Lung (tissue), 12 donors: Measurements from ENCODE around the gene TMEM59L. TPM values are rescaled to one million over a fixed set of nuclear protein-coding genes. Genes with fewer than 3 reads are reported as not detected.

ENCODE experiments used
- ATAC-seq: fragments of 200-7000 bp; cut with Tn5 transposase; one replicate; pipeline ENCODE4 v1.9.1; 2020; ENCODE audit warnings: moderate number of reproducible peaks; ENCODE audit not compliant: insufficient read depth, low FRiP score
- DNase-seq, 3 donors: peaks; one replicate each; pipeline ENCODE4 v3.0.0-alpha.2; 2013 to 2017
- H3K27ac ChIP-seq, 2 donors: one replicate each; pipeline ENCODE4 v1.5.1; 2013; ENCODE audit warnings: mild to moderate bottlenecking in 2 of 2, moderate library complexity in 2 of 2, control low read depth in 1 of 2, inconsistent platforms in 1 of 2, low read depth in 1 of 2, low read length in 1 of 2
- H3K27me3 ChIP-seq, 3 donors: one replicate each; pipeline ENCODE4 v1.5.1; 2013; ENCODE audit warnings: low read length in 2 of 3; ENCODE audit not compliant: control insufficient read depth in 3 of 3, insufficient read depth in 3 of 3
- H3K36me3 ChIP-seq, 4 donors: one replicate each; pipeline ENCODE4 v1.5.1; 2013; ENCODE audit warnings: low read length in 4 of 4, mild to moderate bottlenecking in 1 of 4, moderate library complexity in 1 of 4; ENCODE audit not compliant: control insufficient read depth in 4 of 4, insufficient read depth in 4 of 4
- H3K4me1 ChIP-seq, 5 donors: one replicate each; pipeline ENCODE4 v1.5.1; 2013; ENCODE audit warnings: low read length in 5 of 5, mild to moderate bottlenecking in 2 of 5, moderate library complexity in 1 of 5; ENCODE audit not compliant: control insufficient read depth in 5 of 5, insufficient read depth in 5 of 5
- H3K4me3 ChIP-seq: one replicate; pipeline ENCODE4 v1.5.1; 2013; ENCODE audit warnings: mild to moderate bottlenecking, control low read depth, moderate library complexity
- H3K9ac ChIP-seq, 2 donors: one replicate each; pipeline ENCODE4 v1.5.1; 2013; ENCODE audit warnings: low read length in 2 of 2, control low read depth in 1 of 2; ENCODE audit not compliant: insufficient read depth in 1 of 2
- H3K9me3 ChIP-seq, 4 donors: one replicate each; pipeline ENCODE4 v1.5.1; 2013; ENCODE audit warnings: low read length in 3 of 4, mild to moderate bottlenecking in 1 of 4, moderate library complexity in 1 of 4; ENCODE audit not compliant: control insufficient read depth in 4 of 4, insufficient read depth in 3 of 4
- WGBS, 2 donors: extraction: QIAGEN DNeasy Blood & Tissue Kit; methylation state at CpG; one replicate each; pipeline ENCODE4 v1.1.7; 2013; 5-methylcytosine and 5-hydroxymethylcytosine counted together
- polyA plus RNA-seq, 2 donors: library from polyadenylated mRNA; stranded (reverse); fragments of 200-250 nt; gene quantifications; one replicate each; pipeline ENCODE4 v1.2.1, GENCODE V29; 2013
- total RNA-seq, 2 donors: library from RNA; depleted of rRNA in 1 of 2; stranded (reverse); fragments of >200 nt in 1 of 2; gene quantifications; one replicate each; pipeline ENCODE4 v1.2.1, GENCODE V29; 2014 to 2021
- TF ChIP-seq, protein P1 (sequence below): IDR thresholded peaks from 2 replicates; pipeline ENCODE4 v1.5.1; 2012; ENCODE audit warnings: mild to moderate bottlenecking; ENCODE audit errors: control extremely low read depth, extremely low read depth
- donor health status: control.
- donor health status: control.
- donor health status: Bipolar disorder and iron deficiency.
- donor health status: healthy.
- donor health status: DM: yes; HTN: yes; CAD: no.

Gene TMEM59L
- total and polyA plus RNA-seq, 4 donors: 0.49 to 2.8 (median 1.4) TPM

- Histone ChIP-seq H3K27ac (no peak overlapping the region), H3K9ac (no peak overlapping the region), H3K9me3 (peaks cover 0 to 6% (median 0%) of the 10 kb centered on the region in 4 donors), H3K4me1 (peaks cover 0 to 11% (median 2%) of the 10 kb centered on the region in 5 donors), H3K4me3 (no peak overlapping the region), H3K27me3 (no peaks in the 10 kb centered on the region), H3K36me3 (peaks cover 0 to 52% (median 0%) of the 10 kb centered on the region in 4 donors)
- TF ChIP-seq, protein P1, sequence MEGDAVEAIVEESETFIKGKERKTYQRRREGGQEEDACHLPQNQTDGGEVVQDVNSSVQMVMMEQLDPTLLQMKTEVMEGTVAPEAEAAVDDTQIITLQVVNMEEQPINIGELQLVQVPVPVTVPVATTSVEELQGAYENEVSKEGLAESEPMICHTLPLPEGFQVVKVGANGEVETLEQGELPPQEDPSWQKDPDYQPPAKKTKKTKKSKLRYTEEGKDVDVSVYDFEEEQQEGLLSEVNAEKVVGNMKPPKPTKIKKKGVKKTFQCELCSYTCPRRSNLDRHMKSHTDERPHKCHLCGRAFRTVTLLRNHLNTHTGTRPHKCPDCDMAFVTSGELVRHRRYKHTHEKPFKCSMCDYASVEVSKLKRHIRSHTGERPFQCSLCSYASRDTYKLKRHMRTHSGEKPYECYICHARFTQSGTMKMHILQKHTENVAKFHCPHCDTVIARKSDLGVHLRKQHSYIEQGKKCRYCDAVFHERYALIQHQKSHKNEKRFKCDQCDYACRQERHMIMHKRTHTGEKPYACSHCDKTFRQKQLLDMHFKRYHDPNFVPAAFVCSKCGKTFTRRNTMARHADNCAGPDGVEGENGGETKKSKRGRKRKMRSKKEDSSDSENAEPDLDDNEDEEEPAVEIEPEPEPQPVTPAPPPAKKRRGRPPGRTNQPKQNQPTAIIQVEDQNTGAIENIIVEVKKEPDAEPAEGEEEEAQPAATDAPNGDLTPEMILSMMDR: no peak
- ATAC-seq (no peak), DNase-seq (no peak)
- WGBS, 2 donors: 97 to 98% methylated on average over 52 to 58 of the region's 58 CpGs
Measured at GRCh38 chr19:18668744-18669523, 56.3 kb downstream of the TMEM59L start.

DNA sequence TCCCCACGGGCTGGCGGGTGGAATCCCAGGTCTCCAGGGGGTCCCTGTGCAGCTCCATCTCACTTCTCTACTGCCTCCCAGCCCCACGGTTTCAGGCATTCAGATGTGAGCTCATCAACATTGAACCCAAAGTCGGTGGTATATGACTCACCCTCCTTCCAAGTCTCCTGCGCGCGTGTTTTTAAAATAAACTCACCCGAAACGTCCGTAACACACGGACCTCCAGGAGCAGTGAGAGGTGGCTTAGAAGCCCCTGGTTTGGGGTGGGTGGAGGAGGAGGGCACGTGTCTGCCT is 56.8 kb downstream of the TMEM59L start:
- Histone ChIP-seq H3K4me3 (no peak overlapping the region), H3K36me3 (peaks cover 0 to 49% (median 0%) of the 10 kb centered on the region in 4 donors), H3K4me1 (peaks cover 0 to 14% (median 2%) of the 10 kb centered on the region in 5 donors), H3K9ac (no peak overlapping the region), H3K9me3 (peaks cover 0 to 6% (median 0%) of the 10 kb centered on the region in 4 donors), H3K27me3 (no peaks in the 10 kb centered on the region), H3K27ac (no peak overlapping the region)
- DNase-seq (no peak), ATAC-seq (no peak)
- TF ChIP-seq, protein P1: no peak
- WGBS, 2 donors: 93 to 97% methylated on average over 12 of the region's 12 CpGs

DNA sequence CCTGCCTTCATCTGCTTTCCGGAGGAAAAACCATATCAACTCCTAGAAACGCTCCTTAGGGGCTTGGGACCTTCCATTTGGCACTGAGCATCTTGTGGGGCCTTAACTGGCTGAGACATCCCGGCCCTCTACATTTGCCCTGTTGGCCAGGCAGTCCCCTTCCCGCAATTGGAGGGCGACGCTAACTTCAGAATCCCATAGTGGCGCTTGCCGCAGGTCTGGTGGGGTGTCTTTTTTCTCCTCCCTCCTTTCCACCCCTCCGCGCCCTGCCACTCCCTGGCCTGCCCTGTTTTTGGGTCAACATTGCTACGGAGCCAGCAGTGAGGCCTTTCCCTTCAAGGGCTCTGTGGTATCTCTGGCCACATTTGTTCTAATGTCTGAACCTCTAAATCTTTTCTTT is 57.2 kb downstream of the TMEM59L start:
- ATAC-seq: no peak
- Histone ChIP-seq H3K4me3 (no peak overlapping the region), H3K9ac (no peak overlapping the region), H3K9me3 (peaks cover 0 to 6% (median 0%) of the 10 kb centered on the region in 4 donors), H3K27me3 (no peaks in the 10 kb centered on the region), H3K27ac (no peak overlapping the region), H3K4me1 (peaks cover 0 to 14% (median 2%) of the 10 kb centered on the region in 5 donors), H3K36me3 (peaks cover 0 to 49% (median 0%) of the 10 kb centered on the region in 4 donors)
- TF ChIP-seq, protein P1: no peak
- no peak for DNase-seq
- WGBS, 2 donors: 85 to 95% methylated on average over 11 of the region's 11 CpGs
